ENCODE results near the gene PACS1. TPM values are rescaled to one million over a fixed set of nuclear protein-coding genes. Genes with fewer than 3 reads are reported as not detected.

Gene PACS1
- total RNA-seq, 3 donors from 2014 or later (not counting 1 experiment from before 2014, with no cell fraction given), result 176 to 204 (median 186) TPM

- Histone ChIP-seq H3K27me3 (ENCODE audit: control insufficient read depth, insufficient read depth, low read length) (peaks cover 4% of the 10 kb centered on the region), H3K4me3 (ENCODE audit: low read length) (no peak overlapping the region), H3K27ac (ENCODE audit: low read length) (no peak overlapping the region), H3K36me3 (ENCODE audit: control insufficient read depth, insufficient read depth, low read length) (no peaks in the 10 kb centered on the region), H3K4me1 (ENCODE audit: control insufficient read depth, insufficient read depth, low read length) (no peaks in the 10 kb centered on the region), H3K9me3 (ENCODE audit: control insufficient read depth, insufficient read depth, low read length) (no peaks in the 10 kb centered on the region)
- Mint-ChIP-seq H3K9me3 (no peaks in the 10 kb centered on the region), H3K4me1 (no peaks in the 10 kb centered on the region), H3K4me3 (no peak overlapping the region), H3K36me3 (no peaks in the 10 kb centered on the region), H3K27me3 (ENCODE audit: low read depth in 2 of 2) (peaks cover 0 to 8% of the 10 kb centered on the region in 2 donors), H3K27ac (no peak overlapping the region)
- DNase-seq, result no peak
- no peak for ATAC-seq
- WGBS (ENCODE audit: insufficient coverage), result 88% methylated on average over 4 of the region's 5 CpGs
- intact Hi-C loops (cut with micrococcal nuclease), result no loop called here
- no peak for TF ChIP-seq CTCF (IDR thresholded peaks at IDR 0.05)
Observed at GRCh38 chr11:66036334-66036710, 33.8 kb upstream of the PACS1 start.

- H3K27me3 ChIP-seq (ENCODE audit: control insufficient read depth, insufficient read depth, low read length), result peaks cover 4% of the 10 kb centered on the region
- Mint-ChIP-seq H3K27ac (no peak overlapping the region), H3K9me3 (no peaks in the 10 kb centered on the region), H3K4me1 (no peaks in the 10 kb centered on the region), H3K36me3 (no peaks in the 10 kb centered on the region), H3K27me3 (ENCODE audit: low read depth in 2 of 2) (peaks cover 0 to 8% of the 10 kb centered on the region in 2 donors), H3K4me3 (no peak overlapping the region)
- no peak for TF ChIP-seq CTCF (IDR thresholded peaks at IDR 0.05)
- intact Hi-C loops (cut with micrococcal nuclease), result no loop called here
- H3K9me3 ChIP-seq (ENCODE audit: control insufficient read depth, insufficient read depth, low read length), result no peaks in the 10 kb centered on the region
- DNase-seq (no peak), ATAC-seq (no peak)
- H3K4me3 ChIP-seq (ENCODE audit: low read length), result no peak overlapping the region
- no peaks in the 10 kb centered on the region for H3K4me1 ChIP-seq (ENCODE audit: control insufficient read depth, insufficient read depth, low read length)
- no peak overlapping the region for H3K27ac ChIP-seq (ENCODE audit: low read length)
- WGBS (ENCODE audit: insufficient coverage), result 95% methylated on average over 3 of the region's 3 CpGs
- no peaks in the 10 kb centered on the region for H3K36me3 ChIP-seq (ENCODE audit: control insufficient read depth, insufficient read depth, low read length)
Observed at GRCh38 chr11:66037327-66037726, 32.7 kb upstream of the PACS1 start.

- no peak for DNase-seq
- Mint-ChIP-seq H3K4me1 (peaks cover 4 to 5% of the 10 kb centered on the region in 2 donors), H3K36me3 (no peaks in the 10 kb centered on the region), H3K9me3 (no peaks in the 10 kb centered on the region), H3K27ac (no peak overlapping the region), H3K4me3 (no peak overlapping the region), H3K27me3 (ENCODE audit: low read depth in 2 of 2) (peaks cover 0 to 4% of the 10 kb centered on the region in 2 donors)
- no peaks in the 10 kb centered on the region for H3K9me3 ChIP-seq (ENCODE audit: control insufficient read depth, insufficient read depth, low read length)
- no peak for TF ChIP-seq CTCF (IDR thresholded peaks at IDR 0.05)
- intact Hi-C loops (cut with micrococcal nuclease), result no loop called here
- H3K27me3 ChIP-seq (ENCODE audit: control insufficient read depth, insufficient read depth, low read length), result peaks cover 4% of the 10 kb centered on the region
- 92% methylated on average over 3 of the region's 3 CpGs for WGBS (ENCODE audit: insufficient coverage)
- no peaks in the 10 kb centered on the region for H3K36me3 ChIP-seq (ENCODE audit: control insufficient read depth, insufficient read depth, low read length)
- H3K4me3 ChIP-seq (ENCODE audit: low read length), result no peak overlapping the region
- H3K27ac ChIP-seq (ENCODE audit: low read length), result no peak overlapping the region
- H3K4me1 ChIP-seq (ENCODE audit: control insufficient read depth, insufficient read depth, low read length), result peaks cover under 1% of the 10 kb centered on the region
- ATAC-seq, result no peak
Observed at GRCh38 chr11:66039765-66040164, 30.3 kb upstream of the PACS1 start.

- Histone ChIP-seq H3K4me1 (ENCODE audit: control insufficient read depth, insufficient read depth, low read length) (peaks cover 10% of the 10 kb centered on the region), H3K9me3 (ENCODE audit: control insufficient read depth, insufficient read depth, low read length) (no peaks in the 10 kb centered on the region), H3K27me3 (ENCODE audit: control insufficient read depth, insufficient read depth, low read length) (no peaks in the 10 kb centered on the region), H3K27ac (ENCODE audit: low read length) (no peak overlapping the region), H3K4me3 (ENCODE audit: low read length) (no peak overlapping the region), H3K36me3 (ENCODE audit: control insufficient read depth, insufficient read depth, low read length) (no peaks in the 10 kb centered on the region)
- Mint-ChIP-seq H3K27ac (no peak overlapping the region), H3K9me3 (no peaks in the 10 kb centered on the region), H3K4me3 (no peak overlapping the region), H3K36me3 (no peaks in the 10 kb centered on the region), H3K27me3 (ENCODE audit: low read depth in 2 of 2) (no peaks in the 10 kb centered on the region), H3K4me1 (peaks cover 12% of the 10 kb centered on the region in 2 donors)
- no peak for ATAC-seq
- WGBS (ENCODE audit: insufficient coverage), result 97% methylated on average over 81 of the region's 81 CpGs
- intact Hi-C loops (cut with micrococcal nuclease), result no loop called here
- TF ChIP-seq CTCF (IDR thresholded peaks at IDR 0.05), result no peak
- DNase-seq, result no peak
Observed at GRCh38 chr11:66042227-66042995, 27.7 kb upstream of the PACS1 start.
